Parathyroid adenoma (tissue), 2 donors: Measurements from ENCODE around the gene HSPB1.
"Not testable (repeated sequence)": the region's sequence is repeated elsewhere in the genome, so short reads cannot be mapped to it uniquely, and the experiment has no call there.

Source experiments
- H2AFZ ChIP-seq: fragments of 300-600 bp; sonication (generic); one replicate; pipeline ENCODE4 v1.7.0; 2017; ENCODE audit warnings: antibody characterized with exemption, mild to moderate bottlenecking
- H3K27ac ChIP-seq: fragments of 300-600 bp; sonication (generic); one replicate; pipeline ENCODE4 v1.7.0; 2017
- H3K27me3 ChIP-seq: fragments of 300-600 bp; sonication (generic); one replicate; pipeline ENCODE4 v1.7.0; 2017; ENCODE audit warnings: low read length; ENCODE audit not compliant: control insufficient read depth, insufficient read depth
- H3K36me3 ChIP-seq: fragments of 300-600 bp; sonication (generic); one replicate; pipeline ENCODE4 v1.7.0; 2017; ENCODE audit warnings: low read length; ENCODE audit not compliant: control insufficient read depth, insufficient read depth
- H3K4me1 ChIP-seq: fragments of 300-600 bp; sonication (generic); one replicate; pipeline ENCODE4 v1.7.0; 2017; ENCODE audit warnings: control low read depth
- H3K4me2 ChIP-seq: fragments of 300-600 bp; sonication (generic); one replicate; pipeline ENCODE4 v1.7.0; 2017; ENCODE audit warnings: low read length
- H3K4me3 ChIP-seq: fragments of 300-600 bp; sonication (generic); one replicate; pipeline ENCODE4 v1.7.0; 2017; ENCODE audit warnings: low read depth, low read length
- H3K79me2 ChIP-seq: fragments of 300-600 bp; sonication (generic); one replicate; pipeline ENCODE4 v1.7.0; 2017; ENCODE audit warnings: control low read depth
- H3K9ac ChIP-seq: fragments of 300-600 bp; sonication (generic); one replicate; pipeline ENCODE4 v1.7.0; 2017; ENCODE audit warnings: mild to moderate bottlenecking
- H3K9me3 ChIP-seq: fragments of 300-600 bp; sonication (generic); one replicate; pipeline ENCODE4 v1.7.0; 2017; ENCODE audit warnings: low read length; ENCODE audit not compliant: control insufficient read depth
- TF ChIP-seq, protein P1 (sequence below): fragments of 300-600 bp; sonication (generic); IDR thresholded peaks from one replicate; pipeline ENCODE4 v1.7.0; 2017; ENCODE audit warnings: antibody characterized with exemption, mild to moderate bottlenecking
- donor health status: primary hyperparathyroidism.

HSPB1 gene

DNA sequence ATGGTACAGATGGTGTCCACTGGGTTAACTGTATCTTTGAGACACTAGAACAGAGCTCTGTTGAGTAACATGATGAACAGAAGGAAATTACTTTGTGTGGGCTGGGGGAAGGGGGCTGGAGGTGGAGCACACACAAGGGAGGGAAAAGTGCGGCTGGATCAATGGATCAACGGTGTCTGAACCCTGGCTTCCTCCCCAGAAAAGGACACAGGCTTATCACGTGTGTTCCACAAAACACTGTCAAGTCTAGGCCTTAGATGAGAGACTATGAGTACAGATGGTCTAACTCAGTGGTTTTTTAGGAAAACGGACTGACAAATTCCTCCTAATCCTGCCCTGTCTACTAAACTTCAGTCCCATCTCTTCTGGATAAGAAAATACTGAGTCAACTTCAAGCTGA is 27.8 kb downstream of the HSPB1 start:
- no peak overlapping the region for H2AFZ ChIP-seq
- no peaks in the 10 kb centered on the region for H3K27me3 ChIP-seq
- no peaks in the 10 kb centered on the region for H3K9me3 ChIP-seq
- no peak overlapping the region for H3K9ac ChIP-seq
- H3K4me1 ChIP-seq, result peaks cover 2% of the 10 kb centered on the region
- no peak overlapping the region for H3K4me2 ChIP-seq
- TF ChIP-seq, protein P1, sequence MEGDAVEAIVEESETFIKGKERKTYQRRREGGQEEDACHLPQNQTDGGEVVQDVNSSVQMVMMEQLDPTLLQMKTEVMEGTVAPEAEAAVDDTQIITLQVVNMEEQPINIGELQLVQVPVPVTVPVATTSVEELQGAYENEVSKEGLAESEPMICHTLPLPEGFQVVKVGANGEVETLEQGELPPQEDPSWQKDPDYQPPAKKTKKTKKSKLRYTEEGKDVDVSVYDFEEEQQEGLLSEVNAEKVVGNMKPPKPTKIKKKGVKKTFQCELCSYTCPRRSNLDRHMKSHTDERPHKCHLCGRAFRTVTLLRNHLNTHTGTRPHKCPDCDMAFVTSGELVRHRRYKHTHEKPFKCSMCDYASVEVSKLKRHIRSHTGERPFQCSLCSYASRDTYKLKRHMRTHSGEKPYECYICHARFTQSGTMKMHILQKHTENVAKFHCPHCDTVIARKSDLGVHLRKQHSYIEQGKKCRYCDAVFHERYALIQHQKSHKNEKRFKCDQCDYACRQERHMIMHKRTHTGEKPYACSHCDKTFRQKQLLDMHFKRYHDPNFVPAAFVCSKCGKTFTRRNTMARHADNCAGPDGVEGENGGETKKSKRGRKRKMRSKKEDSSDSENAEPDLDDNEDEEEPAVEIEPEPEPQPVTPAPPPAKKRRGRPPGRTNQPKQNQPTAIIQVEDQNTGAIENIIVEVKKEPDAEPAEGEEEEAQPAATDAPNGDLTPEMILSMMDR, result no peak
- peaks cover 57% of the 10 kb centered on the region for H3K79me2 ChIP-seq
- H3K27ac ChIP-seq, result no peak overlapping the region
- no peak overlapping the region for H3K4me3 ChIP-seq
- H3K36me3 ChIP-seq, result no peaks in the 10 kb centered on the region

DNA sequence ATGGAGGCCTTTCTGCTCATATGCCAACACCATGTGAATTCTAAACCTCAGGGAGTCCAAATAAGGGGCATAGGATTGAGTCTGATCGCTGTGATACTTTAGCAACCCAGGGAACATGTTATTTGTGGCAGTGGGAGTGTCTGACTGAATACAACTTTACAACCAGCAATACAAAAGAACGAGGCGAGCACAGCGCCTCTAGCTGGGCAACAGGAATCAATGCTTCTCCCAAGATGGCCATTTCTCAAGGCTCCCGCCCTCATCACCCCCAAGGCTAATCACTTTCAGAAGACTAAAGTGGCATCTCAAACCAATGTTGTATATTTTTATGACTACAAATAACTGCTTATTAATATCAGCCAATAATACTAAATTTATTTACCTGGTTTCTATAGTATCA is 28.2 kb downstream of the HSPB1 start:
- Histone ChIP-seq H3K27ac (no peak overlapping the region), H3K4me1 (peaks cover 2% of the 10 kb centered on the region)

DNA sequence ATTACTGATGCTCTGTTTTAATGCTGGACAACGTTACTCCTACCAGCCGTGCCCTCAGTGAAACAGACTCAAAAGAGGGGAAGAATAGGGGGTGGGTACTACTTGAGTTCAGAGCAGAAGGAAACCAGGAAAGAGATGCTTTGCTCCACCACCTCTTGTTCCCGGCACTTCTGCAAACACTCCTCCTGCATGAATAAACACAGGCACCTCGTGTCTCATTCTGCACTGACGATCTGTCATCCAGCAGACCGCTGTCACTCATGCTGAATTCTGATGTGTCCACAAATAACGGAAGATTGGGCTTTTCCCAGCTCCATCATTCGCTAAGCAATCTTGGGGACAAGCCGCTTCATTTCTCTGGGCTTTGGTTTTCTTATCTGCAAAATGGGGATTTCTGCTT is 29.6 kb downstream of the HSPB1 start:
- Histone ChIP-seq H3K9ac (no peak overlapping the region), H3K4me3 (no peak overlapping the region), H3K27me3 (no peaks in the 10 kb centered on the region), H3K4me2 (no peak overlapping the region), H3K4me1 (peaks cover 2% of the 10 kb centered on the region), H3K9me3 (no peaks in the 10 kb centered on the region), H2AFZ (no peak overlapping the region), H3K27ac (no peak overlapping the region), H3K36me3 (no peaks in the 10 kb centered on the region), H3K79me2 (peaks cover 56% of the 10 kb centered on the region)
- TF ChIP-seq, protein P1, result no peak

More for the DNA sequence above, 28.2 kb downstream of the HSPB1 start:
- Histone ChIP-seq H3K79me2 (peaks cover 57% of the 10 kb centered on the region), H3K9ac (no peak overlapping the region), H3K4me3 (no peak overlapping the region), H3K27me3 (no peaks in the 10 kb centered on the region), H3K4me2 (no peak overlapping the region), H3K36me3 (no peaks in the 10 kb centered on the region), H3K9me3 (no peaks in the 10 kb centered on the region), H2AFZ (no peak overlapping the region)
- TF ChIP-seq, protein P1, result no peak

DNA sequence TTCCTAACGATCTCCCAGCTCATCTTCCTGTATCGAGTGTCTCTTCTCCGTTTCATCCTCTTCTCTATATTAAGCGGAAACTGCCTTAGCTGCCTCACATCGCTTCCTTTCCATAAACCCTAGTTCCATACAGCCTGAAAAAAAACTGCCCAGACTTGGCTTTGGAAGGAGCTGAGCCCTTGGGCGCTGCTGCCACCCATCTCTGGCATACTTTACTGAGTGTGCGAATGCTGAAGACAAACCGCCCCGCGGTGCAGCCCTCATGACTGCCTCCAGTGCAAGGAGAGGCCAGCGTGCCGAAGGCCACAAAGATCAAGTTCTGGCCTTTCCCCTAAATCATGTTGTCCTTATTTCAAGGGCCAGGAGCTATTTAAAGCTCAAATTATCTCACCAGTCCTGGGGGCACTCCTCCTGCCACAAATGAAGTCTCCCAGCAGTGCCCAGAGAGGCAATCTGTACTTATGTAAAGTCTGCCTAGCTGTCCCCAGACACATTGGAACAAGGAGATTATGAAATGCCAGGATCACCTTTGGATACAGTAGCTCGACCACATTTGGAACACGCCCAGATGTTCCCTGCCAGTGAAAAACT is 31.1 kb downstream of the HSPB1 start:
- H3K4me1 ChIP-seq, result peaks cover 3% of the 10 kb centered on the region
- H3K4me2 ChIP-seq, result no peak overlapping the region
- no peaks in the 10 kb centered on the region for H3K9me3 ChIP-seq
- H3K27me3 ChIP-seq, result no peaks in the 10 kb centered on the region
- TF ChIP-seq, protein P1, result no peak
- H2AFZ ChIP-seq, result no peak overlapping the region
- no peak overlapping the region for H3K9ac ChIP-seq
- H3K27ac ChIP-seq, result no peak overlapping the region
- peaks cover 69% of the 10 kb centered on the region for H3K79me2 ChIP-seq
- no peak overlapping the region for H3K4me3 ChIP-seq
- H3K36me3 ChIP-seq, result no peaks in the 10 kb centered on the region

DNA sequence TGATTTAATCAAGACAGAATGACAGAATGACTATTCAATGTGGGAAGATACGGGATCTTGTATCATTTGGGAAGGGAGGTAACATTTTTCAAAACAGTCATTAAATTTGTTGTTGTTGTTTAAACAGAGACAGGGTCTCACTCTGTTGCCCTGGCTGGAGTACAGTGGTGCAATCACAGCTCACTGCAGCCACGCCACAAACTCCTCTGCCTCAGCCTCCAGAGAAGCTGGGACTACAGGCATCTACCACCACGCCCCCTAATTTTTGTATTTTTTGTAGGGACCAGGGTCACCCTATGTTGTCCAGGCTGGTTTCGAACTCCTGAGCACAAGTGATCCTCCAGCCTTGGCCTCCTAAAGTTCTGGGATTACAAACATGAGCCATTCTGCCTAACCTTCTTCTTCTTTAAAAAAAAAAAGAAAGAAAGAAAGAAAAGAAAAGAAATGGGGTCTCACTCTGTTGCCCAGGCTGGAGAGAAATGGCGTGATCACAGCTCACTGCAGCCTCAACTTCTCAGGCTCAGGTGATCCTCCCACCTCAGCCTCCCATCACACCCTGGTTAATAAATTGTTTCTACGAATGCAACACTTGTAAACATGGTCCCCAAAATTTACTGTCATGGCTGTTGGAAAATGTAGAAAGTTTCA is 32.0 kb downstream of the HSPB1 start:
- TF ChIP-seq, protein P1, result no peak
- H3K27ac ChIP-seq, result no peak overlapping the region
- no peaks in the 10 kb centered on the region for H3K9me3 ChIP-seq

DNA sequence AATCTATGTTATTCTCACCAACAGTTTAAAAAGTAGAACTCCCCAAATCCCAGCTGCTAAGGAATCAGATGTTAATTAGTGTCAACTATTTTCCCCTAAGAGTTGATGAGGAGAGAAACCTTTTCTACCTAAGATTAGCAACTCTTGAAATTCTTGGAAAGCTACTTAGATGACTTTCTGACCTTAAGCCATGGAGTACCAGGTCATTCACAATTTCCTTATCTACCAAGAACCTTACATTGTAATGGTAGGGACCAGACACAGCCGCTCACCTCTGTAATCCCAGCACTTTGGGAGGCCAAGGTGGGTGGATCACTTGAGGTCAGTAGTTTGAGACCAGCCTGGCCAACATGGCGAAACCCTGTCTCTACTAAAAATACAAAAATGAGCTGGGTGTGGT is 32.9 kb downstream of the HSPB1 start:
- H3K27me3 ChIP-seq, H3K4me3 ChIP-seq, H3K27ac ChIP-seq, H3K36me3 ChIP-seq, H3K4me2 ChIP-seq, H3K9ac ChIP-seq, H2AFZ ChIP-seq, H3K4me1 ChIP-seq, H3K9me3 ChIP-seq: not testable (repeated sequence)
- H3K79me2 ChIP-seq, result peaks cover 73% of the 10 kb centered on the region

More for the DNA sequence above, 32.0 kb downstream of the HSPB1 start:
- H3K27me3 ChIP-seq, result no peaks in the 10 kb centered on the region
- H3K4me2 ChIP-seq, result no peak overlapping the region
- no peak overlapping the region for H2AFZ ChIP-seq
- peaks cover 71% of the 10 kb centered on the region for H3K79me2 ChIP-seq
- peaks cover 3% of the 10 kb centered on the region for H3K4me1 ChIP-seq
- H3K9ac ChIP-seq, result no peak overlapping the region
- no peaks in the 10 kb centered on the region for H3K36me3 ChIP-seq
- no peak overlapping the region for H3K4me3 ChIP-seq
